ENCODE results near the gene WWTR1. TPM values are rescaled to one million over a fixed set of nuclear protein-coding genes. Genes with fewer than 3 reads are reported as not detected.

Gene WWTR1
- total RNA-seq, 1 donor from 2014 or later = 34.4 TPM

DNA sequence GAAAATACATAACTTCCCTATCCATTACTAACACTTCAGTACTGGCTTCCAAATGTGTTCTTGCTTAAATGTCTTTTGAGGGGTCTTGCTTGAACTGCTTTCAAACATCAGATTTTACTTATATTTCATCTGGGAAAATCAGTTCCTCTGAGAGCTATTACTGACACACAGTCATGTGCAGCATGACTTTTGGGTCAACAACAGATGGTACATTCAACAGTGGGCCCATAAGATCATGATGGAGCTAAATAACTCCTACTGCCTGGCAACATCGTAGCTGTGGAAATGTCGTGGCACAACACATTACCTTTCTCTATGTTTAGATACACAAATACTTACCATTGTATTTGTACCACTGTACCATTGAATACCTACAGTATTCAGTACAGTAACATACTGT is 43.8 kb downstream of the WWTR1 start:
- Histone ChIP-seq H3K27ac (ENCODE audit: low read depth, low read length) (no peak overlapping the region), H3K9ac (ENCODE audit: low read depth in 1 of 3, low read length in 3 of 3) (no peak overlapping the region), H3K4me1 (ENCODE audit: control insufficient read depth in 3 of 3, insufficient read depth in 3 of 3, low read length in 3 of 3) (peaks cover 7 to 39% (median 8%) of the 10 kb centered on the region in 3 donors), H3K27me3 (ENCODE audit: control insufficient read depth in 3 of 3, insufficient read depth in 3 of 3, low read length in 3 of 3) (no peaks in the 10 kb centered on the region), H3K4me3 (ENCODE audit: low read length in 3 of 3) (no peak overlapping the region), H3K9me3 (ENCODE audit: control insufficient read depth in 3 of 3, low read length in 3 of 3) (no peaks in the 10 kb centered on the region), H3K36me3 (ENCODE audit: control insufficient read depth in 3 of 3, insufficient read depth in 3 of 3, low read length in 3 of 3) (no peaks in the 10 kb centered on the region)

DNA sequence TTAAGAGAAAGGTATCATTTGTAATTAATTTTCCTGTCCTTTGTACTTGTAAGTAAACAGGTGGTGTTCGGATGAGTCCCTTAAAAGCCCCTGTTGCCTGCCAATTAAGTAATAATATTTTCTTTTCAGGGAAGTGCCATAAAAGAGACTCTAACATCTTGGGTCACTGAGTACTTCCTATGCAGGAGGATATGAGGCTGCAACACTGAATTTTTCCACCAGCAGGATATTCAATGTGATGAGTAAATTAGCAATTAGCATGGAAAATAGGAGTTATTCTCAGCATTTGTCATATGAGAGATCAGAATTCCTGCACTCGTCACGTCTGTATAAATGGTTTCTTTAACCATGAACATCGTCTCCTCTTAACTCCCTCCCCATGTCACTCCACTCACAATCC is 45.4 kb downstream of the WWTR1 start:
- H3K27ac ChIP-seq (ENCODE audit: low read depth, low read length) = peak overlapping the region; percentile 32
- no peaks in the 10 kb centered on the region for H3K9me3 ChIP-seq (ENCODE audit: control insufficient read depth in 3 of 3, low read length in 3 of 3)
- no peak overlapping the region for H3K4me3 ChIP-seq (ENCODE audit: low read length in 3 of 3)
- H3K4me1 ChIP-seq (ENCODE audit: control insufficient read depth in 3 of 3, insufficient read depth in 3 of 3, low read length in 3 of 3) = peaks cover 0 to 28% (median 0%) of the 10 kb centered on the region in 3 donors
- no peaks in the 10 kb centered on the region for H3K36me3 ChIP-seq (ENCODE audit: control insufficient read depth in 3 of 3, insufficient read depth in 3 of 3, low read length in 3 of 3)
- no peaks in the 10 kb centered on the region for H3K27me3 ChIP-seq (ENCODE audit: control insufficient read depth in 3 of 3, insufficient read depth in 3 of 3, low read length in 3 of 3)
- H3K9ac ChIP-seq (ENCODE audit: low read depth in 1 of 3, low read length in 3 of 3) = no peak overlapping the region

DNA sequence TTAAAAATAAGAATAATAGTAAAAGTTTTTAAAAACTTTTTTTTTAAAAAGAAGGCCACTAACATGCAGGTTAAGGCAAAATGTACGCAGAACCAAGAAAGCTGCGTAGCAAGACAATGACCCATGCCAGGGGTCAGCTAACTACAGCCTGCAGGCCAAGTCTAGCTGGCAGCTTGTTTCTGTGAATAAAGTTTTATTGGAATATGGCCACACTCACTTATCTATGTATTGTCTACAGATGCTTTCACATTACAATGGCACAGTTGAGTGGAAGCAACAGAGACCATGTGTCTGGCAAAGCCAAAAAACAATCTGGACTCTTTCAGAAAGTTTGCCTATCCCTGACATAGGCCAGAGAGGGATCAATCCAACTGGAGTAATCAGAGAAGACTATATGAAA is 46.7 kb downstream of the WWTR1 start:
- Histone ChIP-seq H3K9me3 (ENCODE audit: control insufficient read depth in 3 of 3, low read length in 3 of 3) (no peaks in the 10 kb centered on the region), H3K4me3 (ENCODE audit: low read length in 3 of 3) (no peak overlapping the region), H3K36me3 (ENCODE audit: control insufficient read depth in 3 of 3, insufficient read depth in 3 of 3, low read length in 3 of 3) (no peaks in the 10 kb centered on the region), H3K27ac (ENCODE audit: low read depth, low read length) (no peak overlapping the region), H3K27me3 (ENCODE audit: control insufficient read depth in 3 of 3, insufficient read depth in 3 of 3, low read length in 3 of 3) (no peaks in the 10 kb centered on the region), H3K4me1 (ENCODE audit: control insufficient read depth in 3 of 3, insufficient read depth in 3 of 3, low read length in 3 of 3) (peaks cover 0 to 28% (median 0%) of the 10 kb centered on the region in 3 donors), H3K9ac (ENCODE audit: low read depth in 1 of 3, low read length in 3 of 3) (no peak overlapping the region)

DNA sequence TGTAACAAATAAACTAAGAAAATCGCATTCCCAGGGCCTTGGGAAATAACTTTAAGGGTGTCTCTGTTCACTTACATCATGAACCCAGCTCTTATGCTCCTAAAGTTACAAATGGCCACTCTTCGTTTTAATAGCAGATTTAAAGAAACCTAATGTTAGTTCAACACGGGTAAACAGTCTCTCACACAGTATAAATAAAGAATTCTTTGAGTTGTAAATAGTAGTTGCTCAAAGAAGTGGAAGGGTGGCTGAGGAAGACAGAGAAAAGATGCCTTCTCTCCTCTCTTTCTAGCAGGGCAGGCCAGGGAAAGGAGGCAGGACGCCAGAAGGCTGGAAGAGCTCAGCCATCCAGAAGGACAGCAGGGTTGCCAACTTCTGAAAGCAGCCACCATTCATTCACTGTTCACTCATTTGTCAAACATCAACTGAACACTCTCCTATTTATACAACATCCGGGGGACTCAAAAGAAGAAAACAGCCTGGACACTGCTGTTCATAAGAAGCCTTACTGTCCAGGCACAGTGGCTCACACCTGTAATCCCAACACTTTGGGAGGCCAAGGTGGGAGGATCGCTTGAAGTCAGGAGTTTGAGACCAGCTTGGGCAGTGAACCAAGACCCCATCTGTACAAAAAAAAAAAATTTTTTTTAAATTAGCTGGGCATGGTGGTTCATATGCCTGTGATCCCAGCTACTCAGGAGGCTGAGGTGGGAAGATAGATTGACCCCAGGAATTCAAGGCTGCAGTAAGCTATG is 47.3 kb downstream of the WWTR1 start:
- Histone ChIP-seq H3K9ac (ENCODE audit: low read depth in 1 of 3, low read length in 3 of 3) (no peak overlapping the region), H3K27me3 (ENCODE audit: control insufficient read depth in 3 of 3, insufficient read depth in 3 of 3, low read length in 3 of 3) (no peaks in the 10 kb centered on the region), H3K9me3 (ENCODE audit: control insufficient read depth in 3 of 3, low read length in 3 of 3) (no peaks in the 10 kb centered on the region), H3K4me3 (ENCODE audit: low read length in 3 of 3) (no peak overlapping the region), H3K4me1 (ENCODE audit: control insufficient read depth in 3 of 3, insufficient read depth in 3 of 3, low read length in 3 of 3) (peaks cover 0 to 25% (median 0%) of the 10 kb centered on the region in 3 donors), H3K27ac (ENCODE audit: low read depth, low read length) (no peak overlapping the region), H3K36me3 (ENCODE audit: control insufficient read depth in 3 of 3, insufficient read depth in 3 of 3, low read length in 3 of 3) (no peaks in the 10 kb centered on the region)

DNA sequence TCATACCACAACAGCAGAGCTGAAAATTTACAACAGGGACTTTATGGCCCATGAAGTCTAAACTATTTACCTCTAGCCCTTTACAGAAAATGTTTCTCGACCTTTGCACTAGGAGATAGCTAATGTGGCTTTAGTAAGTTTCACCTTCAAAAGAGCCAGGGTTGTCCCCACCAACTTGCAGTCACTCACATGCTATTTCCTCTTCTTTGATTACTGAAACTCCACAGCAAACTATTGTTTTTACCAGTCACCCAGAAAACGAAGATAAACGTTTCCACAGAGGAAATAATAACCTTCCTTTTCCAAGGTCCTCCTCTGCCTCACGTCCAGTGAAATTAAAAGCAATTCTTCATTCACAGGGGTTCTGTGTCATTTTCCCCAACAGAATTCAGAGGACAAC is 48.2 kb downstream of the WWTR1 start:
- no peak overlapping the region for H3K4me3 ChIP-seq (ENCODE audit: low read length in 3 of 3)
- no peak overlapping the region for H3K27ac ChIP-seq (ENCODE audit: low read depth, low read length)
- H3K4me1 ChIP-seq (ENCODE audit: control insufficient read depth in 3 of 3, insufficient read depth in 3 of 3, low read length in 3 of 3) = peaks cover 3 to 29% (median 9%) of the 10 kb centered on the region in 3 donors
- no peaks in the 10 kb centered on the region for H3K9me3 ChIP-seq (ENCODE audit: control insufficient read depth in 3 of 3, low read length in 3 of 3)
- H3K27me3 ChIP-seq (ENCODE audit: control insufficient read depth in 3 of 3, insufficient read depth in 3 of 3, low read length in 3 of 3) = no peaks in the 10 kb centered on the region
- no peaks in the 10 kb centered on the region for H3K36me3 ChIP-seq (ENCODE audit: control insufficient read depth in 3 of 3, insufficient read depth in 3 of 3, low read length in 3 of 3)
- H3K9ac ChIP-seq (ENCODE audit: low read depth in 1 of 3, low read length in 3 of 3) = no peak overlapping the region

DNA sequence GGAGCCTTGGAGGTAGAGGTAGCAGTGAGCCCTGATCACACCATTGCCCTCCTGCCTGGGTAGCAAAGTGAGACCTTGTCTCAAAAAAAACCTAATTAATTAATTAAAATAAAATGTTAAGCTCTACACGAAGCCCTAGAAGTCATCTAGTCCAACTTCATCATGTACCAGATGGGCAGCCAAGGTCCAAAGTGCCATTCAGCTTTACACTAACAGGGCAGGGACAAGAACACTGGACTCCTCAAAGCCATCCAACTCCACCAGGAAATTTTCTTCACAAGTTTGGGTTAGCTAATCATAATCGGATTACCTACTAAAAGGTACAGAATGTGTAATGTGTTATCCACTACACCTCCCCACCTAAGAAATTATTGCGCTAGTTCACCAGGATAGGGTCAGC is 48.8 kb downstream of the WWTR1 start:
- Histone ChIP-seq H3K27ac (ENCODE audit: low read depth, low read length) (no peak overlapping the region), H3K4me1 (ENCODE audit: control insufficient read depth in 3 of 3, insufficient read depth in 3 of 3, low read length in 3 of 3) (peaks cover 9 to 35% (median 15%) of the 10 kb centered on the region in 3 donors), H3K36me3 (ENCODE audit: control insufficient read depth in 3 of 3, insufficient read depth in 3 of 3, low read length in 3 of 3) (no peaks in the 10 kb centered on the region), H3K4me3 (ENCODE audit: low read length in 3 of 3) (no peak overlapping the region), H3K27me3 (ENCODE audit: control insufficient read depth in 3 of 3, insufficient read depth in 3 of 3, low read length in 3 of 3) (no peaks in the 10 kb centered on the region), H3K9ac (ENCODE audit: low read depth in 1 of 3, low read length in 3 of 3) (no peak overlapping the region), H3K9me3 (ENCODE audit: control insufficient read depth in 3 of 3, low read length in 3 of 3) (no peaks in the 10 kb centered on the region)

DNA sequence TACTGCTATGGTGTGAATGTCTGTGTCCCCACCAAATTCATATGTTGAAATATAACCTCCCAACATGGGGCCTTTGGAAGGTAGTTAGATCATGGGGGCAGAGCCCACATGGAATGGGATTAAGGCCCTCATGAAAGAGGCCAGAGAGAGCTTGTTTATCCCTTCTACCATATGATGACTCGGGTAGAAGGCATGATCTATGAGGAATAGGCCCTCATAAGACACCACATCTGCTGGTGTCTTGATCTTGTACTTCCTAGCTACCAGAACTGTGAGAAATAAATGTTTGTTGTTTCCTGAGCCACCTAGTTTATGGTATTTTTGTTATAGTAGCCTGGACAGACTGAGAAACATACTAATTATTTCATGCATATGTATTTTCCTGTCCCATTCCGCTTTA is 51.9 kb downstream of the WWTR1 start:
- no peak overlapping the region for H3K4me3 ChIP-seq (ENCODE audit: low read length in 3 of 3)
- no peak overlapping the region for H3K9ac ChIP-seq (ENCODE audit: low read depth in 1 of 3, low read length in 3 of 3)
- peaks cover 9 to 24% (median 20%) of the 10 kb centered on the region in 3 donors for H3K4me1 ChIP-seq (ENCODE audit: control insufficient read depth in 3 of 3, insufficient read depth in 3 of 3, low read length in 3 of 3)
- H3K27ac ChIP-seq (ENCODE audit: low read depth, low read length) = no peak overlapping the region
- no peaks in the 10 kb centered on the region for H3K27me3 ChIP-seq (ENCODE audit: control insufficient read depth in 3 of 3, insufficient read depth in 3 of 3, low read length in 3 of 3)
- H3K9me3 ChIP-seq (ENCODE audit: control insufficient read depth in 3 of 3, low read length in 3 of 3) = no peaks in the 10 kb centered on the region
- no peaks in the 10 kb centered on the region for H3K36me3 ChIP-seq (ENCODE audit: control insufficient read depth in 3 of 3, insufficient read depth in 3 of 3, low read length in 3 of 3)

DNA sequence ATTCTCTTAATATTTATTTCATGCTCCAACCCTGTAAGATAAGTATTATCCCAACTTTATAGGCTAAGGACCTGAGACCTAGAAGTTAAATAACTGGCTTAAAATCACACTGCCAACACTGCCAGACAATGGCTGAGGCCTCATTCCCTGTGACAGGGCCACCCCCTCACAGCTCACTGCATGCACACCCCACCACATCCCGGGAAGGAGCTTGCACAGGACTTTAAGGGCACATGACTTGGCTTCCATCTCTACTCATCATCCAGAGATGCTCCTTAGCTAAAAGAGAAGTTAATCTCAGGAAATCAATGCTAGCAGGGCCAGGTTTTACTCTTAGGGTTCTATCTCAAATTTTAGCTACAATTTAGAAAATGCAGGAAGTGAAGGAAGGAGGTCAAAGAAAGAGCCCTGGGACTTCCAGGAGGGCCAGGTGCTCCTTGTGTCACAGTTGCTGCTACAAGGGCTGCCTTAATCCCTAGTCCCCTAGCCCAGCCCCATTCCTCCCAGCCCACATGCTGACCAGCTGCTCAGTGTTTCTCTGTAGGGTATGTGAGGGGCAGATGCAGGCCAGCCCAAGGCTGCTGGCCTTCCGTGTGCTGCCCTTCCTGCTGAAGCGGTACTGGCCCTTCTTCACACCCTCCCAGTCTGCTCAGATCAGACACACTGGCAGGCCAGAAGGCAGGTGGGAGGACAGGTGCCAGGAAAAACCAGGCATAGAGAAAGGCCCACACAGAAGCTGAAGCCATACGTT is 53.5 kb downstream of the WWTR1 start:
- no peak overlapping the region for H3K4me3 ChIP-seq (ENCODE audit: low read length in 3 of 3)
- peak overlapping the region; percentile 15 for H3K27ac ChIP-seq (ENCODE audit: low read depth, low read length)
- H3K36me3 ChIP-seq (ENCODE audit: control insufficient read depth in 3 of 3, insufficient read depth in 3 of 3, low read length in 3 of 3) = no peaks in the 10 kb centered on the region
- H3K9me3 ChIP-seq (ENCODE audit: control insufficient read depth in 3 of 3, low read length in 3 of 3) = no peaks in the 10 kb centered on the region
- H3K4me1 ChIP-seq (ENCODE audit: control insufficient read depth in 3 of 3, insufficient read depth in 3 of 3, low read length in 3 of 3) = peaks cover 9 to 24% (median 14%) of the 10 kb centered on the region in 3 donors
- no peak overlapping the region for H3K9ac ChIP-seq (ENCODE audit: low read depth in 1 of 3, low read length in 3 of 3)
- H3K27me3 ChIP-seq (ENCODE audit: control insufficient read depth in 3 of 3, insufficient read depth in 3 of 3, low read length in 3 of 3) = no peaks in the 10 kb centered on the region

DNA sequence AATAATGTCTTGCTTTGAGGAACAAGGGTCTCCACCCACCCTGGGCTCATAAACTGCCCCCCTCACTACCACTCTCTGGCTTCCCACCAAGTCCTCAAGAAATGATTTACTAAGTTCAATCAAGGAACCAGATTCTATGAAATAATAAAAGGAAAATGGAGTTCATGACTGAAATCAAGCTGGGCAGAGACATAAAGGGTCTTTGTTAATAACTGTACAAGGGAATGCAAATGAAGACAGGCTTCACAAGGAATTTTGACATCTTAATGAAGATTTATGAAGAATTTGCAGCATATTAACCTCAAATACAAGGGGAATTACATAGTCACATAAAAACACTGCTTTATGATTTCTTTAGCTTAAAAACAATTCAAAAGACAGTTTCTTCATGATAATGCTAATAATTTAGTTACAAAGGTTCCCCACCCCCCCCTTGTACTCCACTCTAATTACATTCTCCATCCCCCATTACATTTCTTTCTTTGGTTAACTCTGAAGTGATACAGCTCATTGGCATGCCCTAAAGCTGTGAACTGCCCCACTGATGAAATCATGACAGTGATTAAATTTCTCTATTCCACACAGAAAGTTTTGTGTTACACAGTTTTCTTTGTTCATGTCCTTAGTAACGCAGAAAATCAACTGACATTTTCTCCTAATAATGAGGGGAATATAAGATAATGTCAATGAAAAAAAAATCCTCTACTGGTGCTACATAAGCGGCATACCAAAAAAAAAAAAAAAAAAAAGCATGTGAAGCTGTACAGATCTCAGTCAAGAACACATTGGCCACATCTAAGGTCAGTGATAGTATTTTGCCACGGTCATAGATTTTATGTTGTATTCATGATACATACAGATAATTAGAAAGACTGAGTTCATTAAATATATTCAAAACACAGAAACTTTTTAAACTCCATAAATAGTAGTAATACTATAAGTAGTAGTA is 54.4 kb downstream of the WWTR1 start:
- H3K9ac ChIP-seq (ENCODE audit: low read depth in 1 of 3, low read length in 3 of 3) = no peak overlapping the region
- no peak overlapping the region for H3K4me3 ChIP-seq (ENCODE audit: low read length in 3 of 3)
- H3K27ac ChIP-seq (ENCODE audit: low read depth, low read length) = no peak overlapping the region
- no peaks in the 10 kb centered on the region for H3K9me3 ChIP-seq (ENCODE audit: control insufficient read depth in 3 of 3, low read length in 3 of 3)
- H3K4me1 ChIP-seq (ENCODE audit: control insufficient read depth in 3 of 3, insufficient read depth in 3 of 3, low read length in 3 of 3) = peaks cover 9 to 24% (median 14%) of the 10 kb centered on the region in 3 donors
- H3K27me3 ChIP-seq (ENCODE audit: control insufficient read depth in 3 of 3, insufficient read depth in 3 of 3, low read length in 3 of 3) = no peaks in the 10 kb centered on the region
- H3K36me3 ChIP-seq (ENCODE audit: control insufficient read depth in 3 of 3, insufficient read depth in 3 of 3, low read length in 3 of 3) = no peaks in the 10 kb centered on the region
